Left lung (tissue), 10 donors: ENCODE results near the gene NECAB2. TPM values are rescaled to one million over a fixed set of nuclear protein-coding genes. Genes with fewer than 3 reads are reported as not detected.

Experiments
- ATAC-seq: fragments of 200-7000 bp; cut with Tn5 transposase; one replicate; pipeline ENCODE4 v1.9.1; 2020; ENCODE audit warnings: moderate library complexity
- DNase-seq, 4 donors: peaks; one replicate each; pipeline ENCODE4 v3.0.0-alpha.2; 2013 to 2020
- H3K27ac ChIP-seq, 2 donors: fragments of 200-600 bp; sonication (generic) in 1 of 2; one replicate each; pipeline versions ENCODE4 v1.5.0 to v1.8.0; 2020 to 2021
- H3K27me3 ChIP-seq, 2 donors: fragments of 200-600 bp; sonication (generic) in 1 of 2; one replicate each; pipeline versions ENCODE4 v1.5.0 to v1.8.0; 2020 to 2021
- H3K36me3 ChIP-seq, 2 donors: fragments of 200-600 bp; sonication (generic) in 1 of 2; one replicate each; pipeline versions ENCODE4 v1.5.0 to v1.8.0; 2020 to 2021
- H3K4me1 ChIP-seq, 2 donors: fragments of 200-600 bp; one replicate each; pipeline ENCODE4 v1.8.0; 2021
- H3K4me3 ChIP-seq, 2 donors: fragments of 200-600 bp; sonication (generic) in 1 of 2; one replicate each; pipeline versions ENCODE4 v1.5.0 to v1.8.0; 2020 to 2021; ENCODE audit warnings: mild to moderate bottlenecking in 1 of 2
- H3K9me3 ChIP-seq, 2 donors: fragments of 200-600 bp; sonication (generic) in 1 of 2; one replicate each; pipeline versions ENCODE4 v1.5.0 to v1.8.0; 2020 to 2021
- CTCF ChIP-seq, 2 donors: fragments of 200-600 bp; sonication (generic) in 1 of 2; IDR thresholded peaks; one replicate each; pipeline versions ENCODE4 v1.5.0 to v1.8.0; 2021; ENCODE audit warnings: antibody characterized with exemption in 2 of 2
- intact Hi-C, 2 donors: fragments of 100-400 bp; cut with DNase I; formaldehyde crosslinking; loops; one replicate each; pipeline versions ENCODE4 v1.11.2 to v1.14.2; 2022
- polyA plus RNA-seq, 6 donors: library from polyadenylated mRNA; unstranded; fragments of 120-200 nt; gene quantifications; one replicate each; pipeline ENCODE4 v1.2.1, GENCODE V29; 2013; ENCODE audit not compliant: insufficient read length in 6 of 6
- total RNA-seq, 2 donors: library from RNA; stranded (reverse); fragmentation: NEBNext Ultra II Directional; extraction: Animal tissue kit (Norgen Biotek cat#: 25700); gene quantifications; one replicate each; pipeline ENCODE4 v1.2.1, GENCODE V29; 2021
- donor health status: DM: no; HTN: yes; CAD: no.
- donor health status: DM: no; HTN: no; CAD: no.

Gene NECAB2
- total and polyA plus RNA-seq, 8 donors = 0.17 to 0.79 (median 0.42) TPM

- Histone ChIP-seq H3K36me3 (peaks cover 0 to 7% of the 10 kb centered on the region in 2 donors), H3K27ac (no peak overlapping the region), H3K27me3 (no peaks in the 10 kb centered on the region), H3K4me1 (no peaks in the 10 kb centered on the region), H3K9me3 (no peaks in the 10 kb centered on the region), H3K4me3 (no peak overlapping the region)
- intact Hi-C loops = no loop called here
- no peak for TF ChIP-seq CTCF (IDR thresholded peaks at IDR 0.05)
- peak in 1 of 4 donors; percentile 64 for DNase-seq
- no peak for ATAC-seq
These were observed 42.7 kb upstream of the NECAB2 start for GRCh38 chr16:83925095-83925905.

- Histone ChIP-seq H3K4me1 (no peaks in the 10 kb centered on the region), H3K9me3 (no peaks in the 10 kb centered on the region), H3K4me3 (no peak overlapping the region), H3K36me3 (peaks cover 0 to 5% of the 10 kb centered on the region in 2 donors), H3K27me3 (no peaks in the 10 kb centered on the region), H3K27ac (no peak overlapping the region)
- DNase-seq (peak in 1 of 4 donors; percentile 61), ATAC-seq (no peak)
- intact Hi-C loops = no loop called here
- TF ChIP-seq CTCF (IDR thresholded peaks at IDR 0.05) = no peak
These were observed 41.9 kb upstream of the NECAB2 start for GRCh38 chr16:83925957-83926725.

GRCh38 chr16:83926726-83927397 is 41.2 kb upstream of the NECAB2 start:
- Histone ChIP-seq H3K27me3 (no peaks in the 10 kb centered on the region), H3K36me3 (peaks cover 0 to 5% of the 10 kb centered on the region in 2 donors), H3K9me3 (no peaks in the 10 kb centered on the region), H3K4me3 (no peak overlapping the region), H3K27ac (peak overlapping the region; percentile 55 to 67), H3K4me1 (no peaks in the 10 kb centered on the region)
- peak; percentile 94 to 96 for TF ChIP-seq CTCF (IDR thresholded peaks at IDR 0.05)
- intact Hi-C loops = no loop called here
- peak; percentile 46 to 96 (median 77) for DNase-seq
- peak; percentile 97 for ATAC-seq

GRCh38 chr16:83928341-83929055 is 39.5 kb upstream of the NECAB2 start:
- TF ChIP-seq CTCF (IDR thresholded peaks at IDR 0.05) = no peak
- Histone ChIP-seq H3K27ac (no peak overlapping the region), H3K4me3 (no peak overlapping the region), H3K4me1 (no peaks in the 10 kb centered on the region), H3K36me3 (peaks cover 0 to 5% of the 10 kb centered on the region in 2 donors), H3K9me3 (no peaks in the 10 kb centered on the region), H3K27me3 (no peaks in the 10 kb centered on the region)
- DNase-seq = peak in 1 of 4 donors; percentile 30
- intact Hi-C loops = no loop called here
- no peak for ATAC-seq
